A673 (cell line): ENCODE results near the gene TMEM72. TPM values are rescaled to one million over a fixed set of nuclear protein-coding genes. Genes with fewer than 3 reads are reported as not detected.
"Not testable (repeated sequence)": the region's sequence is repeated elsewhere in the genome, so short reads cannot be mapped to it uniquely, and the experiment has no call there.

Source experiments
- BruUV-seq: library from RNA; stranded (reverse); fragments of 400-500 nt; replicated peaks from 2 replicates; lab custom pipeline; 2021; lab: Mats Ljungman, UMichigan
- CTCF ChIA-PET: fragments of 300-600 bp; sonication (Branson Sonifier 250); formaldehyde crosslinking; loops from one replicate; lab custom pipeline; 2022; ENCODE audit warnings: antibody characterized with exemption; lab: Charles Lee
- POLR2A ChIA-PET: fragments of 300-600 bp; sonication (Branson Sonifier 250); formaldehyde crosslinking; loops from one replicate; lab custom pipeline; 2022; ENCODE audit warnings: antibody characterized with exemption; ENCODE audit not compliant: low non-redundant PET; lab: Charles Lee
- DNase-seq: peaks from one replicate; pipeline ENCODE4 v3.0.0-alpha.2; 2015; ENCODE audit warnings: low spot score
- H3K27ac ChIP-seq: fragments of 200-600 bp; sonication (generic); 2 replicates; pipeline ENCODE4 v1.5.1; 2016; ENCODE audit warnings: mixed run types, low read depth, mild to moderate bottlenecking, mixed read lengths, antibody characterized with exemption, low read length; ENCODE audit not compliant: poor library complexity, severe bottlenecking
- H3K27me3 ChIP-seq: fragments of 200-600 bp; sonication (generic); replicated peaks from 2 replicates; pipeline ENCODE4 v1.6.1; 2017; ENCODE audit warnings: mixed run types, low read depth, mild to moderate bottlenecking, mixed read lengths, antibody characterized with exemption, low read length; ENCODE audit not compliant: insufficient read depth, poor library complexity
- H3K36me3 ChIP-seq: fragments of 200-600 bp; sonication (generic); 2 replicates; pipeline ENCODE4 v1.6.1; 2016; ENCODE audit warnings: mixed run types, mild to moderate bottlenecking, mixed read lengths, antibody characterized with exemption, low read length; ENCODE audit not compliant: insufficient read depth, poor library complexity, severe bottlenecking
- H3K4me1 ChIP-seq: fragments of 200-600 bp; sonication (generic); 2 replicates; pipeline ENCODE4 v1.6.1; 2017; ENCODE audit warnings: mixed run types, mild to moderate bottlenecking, mixed read lengths, antibody characterized with exemption, low read length; ENCODE audit not compliant: insufficient read depth, poor library complexity, severe bottlenecking
- H3K4me3 ChIP-seq: fragments of 200-600 bp; sonication (generic); 2 replicates; pipeline ENCODE4 v1.5.1; 2016; ENCODE audit warnings: low read depth, mixed run types, mild to moderate bottlenecking, mixed read lengths, low read length; ENCODE audit not compliant: poor library complexity, severe bottlenecking
- H3K9me3 ChIP-seq: fragments of 200-600 bp; sonication (generic); 2 replicates; pipeline ENCODE4 v1.6.1; 2016; ENCODE audit warnings: mixed run types, low read depth, mild to moderate bottlenecking, mixed read lengths, antibody characterized with exemption, low read length; ENCODE audit not compliant: poor library complexity, severe bottlenecking
- CTCF ChIP-seq: fragments of 300-800, 200-600 bp; sonication (generic); conservative IDR thresholded peaks from 2 replicates; pipeline ENCODE4 v1.5.1; 2017; ENCODE audit warnings: low read depth, mild to moderate bottlenecking, antibody characterized with exemption, low read length, moderate library complexity, mixed read lengths
- EZH2 ChIP-seq: fragments of 200-600 bp; sonication (generic); IDR thresholded peaks from 2 replicates; pipeline ENCODE4 v1.6.1; 2017; ENCODE audit warnings: borderline replicate concordance, low read depth, mild to moderate bottlenecking, mixed read lengths, antibody characterized with exemption, low read length; ENCODE audit not compliant: poor library complexity, severe bottlenecking
- intact Hi-C: fragments of 100-400 bp; cut with micrococcal nuclease; formaldehyde crosslinking; loops from one replicate; pipeline ENCODE4 v1.10.0; 2022; ENCODE audit not compliant: unreplicated experiment
- total RNA-seq: library from RNA; stranded (reverse); gene quantifications from 2 replicates; pipeline ENCODE4 v1.2.3, GENCODE V29; 2021

Gene TMEM72
- total RNA-seq, 1 experiment from 2014 or later, result 0.80 TPM

GRCh38 chr10:44865289-44865671, 45.9 kb upstream of the TMEM72 start:
- TF ChIP-seq EZH2, result no peak
- no peak for TF ChIP-seq CTCF
- H3K27ac ChIP-seq, result no peak overlapping the region
- CTCF ChIA-PET, result no interaction called here
- DNase-seq, result no peak
- H3K9me3 ChIP-seq, result no peaks in the 10 kb centered on the region
- H3K4me1 ChIP-seq, result peaks cover 12% of the 10 kb centered on the region
- no peaks in the 10 kb centered on the region for H3K27me3 ChIP-seq
- no peaks in the 10 kb centered on the region for H3K36me3 ChIP-seq
- no TSS peak for BruUV-seq
- intact Hi-C loops, result no loop called here
- POLR2A ChIA-PET, result no interaction called here
- H3K4me3 ChIP-seq, result no peak overlapping the region

GRCh38 chr10:44866367-44866766, 44.8 kb upstream of the TMEM72 start:
- DNase-seq, H3K27ac ChIP-seq, H3K27me3 ChIP-seq, CTCF ChIA-PET, intact Hi-C loops, POLR2A ChIA-PET, H3K4me3 ChIP-seq, H3K36me3 ChIP-seq, BruUV-seq, H3K9me3 ChIP-seq: not testable (repeated sequence)
- H3K4me1 ChIP-seq, result peaks cover 12% of the 10 kb centered on the region

GRCh38 chr10:44870031-44870430, 41.1 kb upstream of the TMEM72 start:
- intact Hi-C loops, result no loop called here

More at GRCh38 chr10:44870031-44870430, 41.1 kb upstream of the TMEM72 start:
- no peak for DNase-seq
- Histone ChIP-seq H3K4me1 (peaks cover 5% of the 10 kb centered on the region), H3K27ac (no peak overlapping the region), H3K27me3 (no peaks in the 10 kb centered on the region), H3K9me3 (no peaks in the 10 kb centered on the region), H3K4me3 (no peak overlapping the region), H3K36me3 (no peaks in the 10 kb centered on the region)
- no peak for TF ChIP-seq CTCF
- TF ChIP-seq EZH2, result no peak
- POLR2A ChIA-PET, result no interaction called here
- CTCF ChIA-PET, result no interaction called here
- no TSS peak for BruUV-seq
